RCC 7860 (cell line): ENCODE measurements around the gene SLC39A11.
"Not testable (repeated sequence)": the region's sequence is repeated elsewhere in the genome, so short reads cannot be mapped to it uniquely, and the experiment has no call there.

Experiments
- DNase-seq: peaks from one replicate; pipeline ENCODE4 v3.0.0-alpha.2; 2015; ENCODE audit warnings: low spot score
- FAIRE-seq: peaks from 2 replicates; lab custom pipeline; 2012; peaks lifted over from hg19 to GRCh38; lab: Jason Lieb, UNC

The SLC39A11 gene

DNA sequence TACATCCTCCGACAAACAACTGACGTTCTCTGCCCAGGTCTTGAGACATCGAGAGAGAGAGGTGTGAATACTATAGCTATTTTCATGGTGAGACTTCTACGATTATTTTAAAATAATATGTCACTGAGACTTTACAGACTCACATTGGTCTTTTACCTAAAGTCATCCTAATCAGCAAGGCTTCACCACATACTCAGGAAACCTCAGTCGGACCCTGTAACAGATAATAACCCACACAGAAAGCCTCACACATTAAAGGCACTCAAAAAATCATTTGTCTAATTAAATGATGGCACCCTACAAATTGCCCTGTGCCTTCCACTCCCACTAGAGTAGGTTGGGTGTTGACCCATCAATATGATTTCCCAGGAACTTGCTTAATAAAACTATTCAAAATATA, 19.8 kb upstream of the SLC39A11 start:
- no peak for FAIRE-seq

GRCh38 chr17:73111386-73111785, 18.9 kb upstream of the SLC39A11 start:
- no peak for DNase-seq

More for the DNA sequence above, 19.8 kb upstream of the SLC39A11 start:
- no peak for DNase-seq

DNA sequence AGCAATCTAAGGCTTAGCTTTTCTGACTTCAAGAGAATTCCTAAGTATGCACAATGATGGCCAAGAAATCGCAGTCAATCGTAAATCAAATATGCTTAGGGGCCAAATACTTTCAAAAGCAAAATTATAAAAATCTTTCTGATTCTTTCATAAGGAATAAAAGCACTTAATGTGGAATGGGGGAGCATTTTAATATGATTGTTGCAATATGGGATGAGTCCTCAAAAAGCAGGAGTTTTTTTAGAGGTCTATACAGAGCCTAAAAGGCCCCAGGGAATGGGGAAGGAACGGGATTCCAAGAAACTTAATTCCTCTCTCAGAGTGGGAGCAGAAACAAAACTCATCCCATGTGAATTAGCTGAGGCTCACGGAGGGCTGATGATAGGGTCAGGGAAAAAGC, 14.7 kb upstream of the SLC39A11 start:
- no peak for FAIRE-seq

More at GRCh38 chr17:73111386-73111785, 18.9 kb upstream of the SLC39A11 start:
- no peak for FAIRE-seq

DNA sequence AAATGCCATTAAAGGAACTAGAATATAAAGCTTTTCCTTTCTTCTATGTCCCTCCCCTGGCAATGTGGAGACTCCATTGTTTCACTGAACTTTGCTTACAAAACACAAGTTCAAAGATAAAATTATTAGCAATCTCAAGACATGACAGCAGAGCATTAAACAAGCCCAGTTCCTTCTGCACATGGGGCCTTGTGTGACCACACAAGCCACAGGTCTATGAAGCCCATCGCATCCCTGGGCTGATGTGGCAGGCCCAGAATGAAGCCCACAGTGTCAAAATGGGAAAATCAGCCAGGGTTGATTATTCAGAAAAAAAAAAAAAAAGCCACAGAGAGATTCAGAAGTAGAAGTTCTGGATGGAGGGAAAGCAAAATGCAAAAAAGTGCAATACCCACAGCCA, 12.9 kb upstream of the SLC39A11 start:
- DNase-seq: no peak
- no peak for FAIRE-seq

More for the DNA sequence above, 14.7 kb upstream of the SLC39A11 start:
- no peak for DNase-seq

DNA sequence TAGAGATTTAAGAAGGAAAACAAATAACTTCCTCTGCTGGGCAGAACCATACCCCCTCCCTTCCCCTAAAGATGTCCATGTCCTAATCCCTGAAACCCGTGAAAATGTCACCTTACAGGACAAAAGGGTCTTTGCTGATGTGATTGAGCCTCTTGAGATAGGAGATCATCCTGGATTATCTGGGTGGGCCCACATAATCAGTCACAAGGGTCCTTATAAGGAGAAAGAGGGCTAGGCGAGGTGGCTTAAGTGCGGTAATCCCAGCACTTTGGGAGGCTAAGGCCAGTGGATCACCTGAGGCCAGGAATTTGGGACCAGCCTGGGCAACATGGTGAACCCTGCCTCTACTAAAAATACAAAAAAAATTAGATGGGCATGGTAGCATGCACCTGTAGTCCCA, 12.0 kb upstream of the SLC39A11 start:
- DNase-seq (no peak), FAIRE-seq (no peak)

DNA sequence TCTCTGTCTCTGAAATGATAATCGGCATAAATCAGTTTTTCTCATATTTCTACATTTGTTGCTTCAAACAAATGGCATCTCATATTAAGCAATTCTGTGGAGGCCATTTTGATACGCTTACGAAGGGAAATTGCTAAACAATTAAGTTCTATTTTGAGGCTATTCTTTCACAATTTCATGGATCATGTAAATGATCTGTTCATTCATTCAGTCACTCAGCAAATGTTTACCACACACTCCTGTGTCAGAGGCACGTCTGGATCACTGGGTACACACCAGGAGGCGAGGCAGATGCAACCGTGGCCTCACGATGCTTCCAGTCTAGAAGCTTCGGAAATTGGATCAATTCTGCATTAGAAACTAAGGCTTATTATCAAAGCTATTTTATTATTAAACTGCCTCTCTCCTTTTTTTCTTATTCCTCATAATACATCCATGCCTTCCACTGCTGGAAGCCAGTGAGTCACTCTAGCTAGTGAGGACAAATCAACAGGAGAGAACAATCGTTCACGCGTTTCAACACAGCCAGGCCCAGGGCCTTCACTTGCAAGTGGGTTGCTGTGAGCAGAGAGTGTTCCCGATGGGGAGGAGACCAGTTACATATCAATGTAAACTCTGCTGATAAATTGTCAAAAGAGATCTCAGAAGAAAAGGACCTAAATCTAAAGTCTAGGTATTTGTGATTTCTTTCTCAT, 11.3 kb upstream of the SLC39A11 start:
- no peak for FAIRE-seq

GRCh38 chr17:73101031-73101430, 8.5 kb upstream of the SLC39A11 start:
- no peak for DNase-seq
- FAIRE-seq: no peak

More for the DNA sequence above, 11.3 kb upstream of the SLC39A11 start:
- DNase-seq: no peak

DNA sequence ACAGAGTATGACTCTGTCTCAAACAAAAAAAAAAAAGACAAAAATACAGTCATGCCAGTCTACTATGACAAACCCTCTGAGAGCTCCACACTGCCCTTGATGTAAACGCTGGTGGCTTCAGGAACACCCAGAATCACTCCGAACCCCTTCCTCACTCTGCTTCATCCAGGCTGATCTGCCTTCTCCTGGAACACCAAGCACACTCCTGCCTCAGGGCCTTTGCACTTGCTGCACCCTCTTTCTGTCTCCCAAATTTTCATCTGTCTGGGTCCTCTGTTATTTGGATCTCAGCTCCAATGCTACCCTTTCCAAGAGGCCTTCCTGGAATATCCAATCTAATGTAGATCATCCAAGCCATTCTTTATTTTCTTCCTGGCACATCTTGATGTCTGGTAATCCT, 7.9 kb upstream of the SLC39A11 start:
- FAIRE-seq: no peak

DNA sequence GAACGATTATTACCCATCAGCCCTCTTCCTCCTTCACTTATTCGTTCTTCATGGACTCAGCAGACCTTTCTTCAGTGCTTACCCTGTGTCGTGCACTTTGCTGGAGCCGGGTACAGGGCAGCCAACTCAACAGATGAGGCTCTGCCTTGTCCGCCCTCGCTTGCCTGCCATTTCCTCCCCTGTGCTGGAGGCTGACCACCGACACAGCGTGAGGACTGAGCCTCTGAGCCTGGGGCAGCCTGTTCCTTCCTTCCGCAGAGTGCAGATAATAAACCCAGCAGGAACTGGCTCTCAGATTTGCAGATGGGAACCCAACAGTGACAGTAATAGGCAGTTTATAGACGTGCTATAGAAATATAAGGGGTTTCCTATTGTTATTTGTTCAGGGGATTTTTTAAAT, 7.0 kb upstream of the SLC39A11 start:
- DNase-seq (no peak), FAIRE-seq (no peak)

More for the DNA sequence above, 7.9 kb upstream of the SLC39A11 start:
- no peak for DNase-seq

DNA sequence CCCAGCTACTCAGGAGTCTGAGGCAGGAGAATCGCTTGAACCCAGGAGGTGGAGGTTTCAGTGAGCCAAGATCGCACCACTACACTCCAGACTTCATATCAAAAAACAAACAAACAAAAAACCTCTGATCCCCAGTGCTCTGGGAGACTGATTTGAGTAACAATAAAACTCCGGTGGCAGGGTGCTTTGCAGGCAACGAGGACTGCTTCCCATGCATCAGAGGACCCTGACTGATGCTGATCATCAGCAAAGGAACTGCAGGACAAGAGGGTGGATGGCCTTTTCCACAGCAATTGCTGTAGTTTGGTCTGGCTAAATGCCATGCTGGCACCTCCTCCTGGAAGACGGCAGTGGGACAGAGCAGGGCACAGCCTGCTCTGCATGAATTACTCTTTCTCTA, 6.4 kb upstream of the SLC39A11 start:
- FAIRE-seq (no peak), DNase-seq (no peak)

DNA sequence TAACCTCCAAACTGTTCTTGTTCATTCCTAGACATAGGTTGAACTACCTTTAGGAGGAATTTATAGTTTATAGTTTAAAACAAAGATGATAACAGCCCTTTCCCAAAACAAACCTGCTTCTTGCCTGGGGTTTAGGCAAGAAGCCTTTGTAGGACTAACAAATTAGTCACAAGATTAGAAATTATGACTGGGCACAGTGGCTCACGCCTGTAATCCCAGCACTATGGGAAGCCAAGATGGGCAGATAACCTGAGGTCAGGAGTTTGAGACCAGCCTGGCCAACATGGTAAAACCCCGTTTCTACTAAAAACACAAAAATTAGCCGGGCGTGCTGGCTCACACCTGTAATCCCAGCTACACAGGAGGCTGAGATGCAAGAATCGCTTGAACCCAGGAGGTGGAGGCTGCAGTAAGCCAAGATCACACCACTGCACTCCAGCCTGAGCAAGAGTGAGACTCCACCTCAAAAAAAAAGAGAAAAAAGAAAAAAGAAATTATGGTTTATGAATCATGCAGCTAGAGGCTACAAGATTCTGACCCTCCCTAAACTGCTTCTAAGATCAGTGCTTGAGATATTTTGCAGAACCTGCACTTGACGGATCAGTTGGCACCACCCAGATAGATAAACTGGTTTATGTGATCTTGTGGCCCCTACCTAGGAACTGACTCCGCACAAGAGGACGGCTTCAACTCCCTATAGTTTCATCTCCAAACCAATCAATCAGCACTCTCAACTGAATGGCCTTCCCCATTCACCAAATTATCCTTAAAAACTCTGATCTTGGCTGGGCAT, 5.7 kb upstream of the SLC39A11 start:
- FAIRE-seq: not testable (repeated sequence)

DNA sequence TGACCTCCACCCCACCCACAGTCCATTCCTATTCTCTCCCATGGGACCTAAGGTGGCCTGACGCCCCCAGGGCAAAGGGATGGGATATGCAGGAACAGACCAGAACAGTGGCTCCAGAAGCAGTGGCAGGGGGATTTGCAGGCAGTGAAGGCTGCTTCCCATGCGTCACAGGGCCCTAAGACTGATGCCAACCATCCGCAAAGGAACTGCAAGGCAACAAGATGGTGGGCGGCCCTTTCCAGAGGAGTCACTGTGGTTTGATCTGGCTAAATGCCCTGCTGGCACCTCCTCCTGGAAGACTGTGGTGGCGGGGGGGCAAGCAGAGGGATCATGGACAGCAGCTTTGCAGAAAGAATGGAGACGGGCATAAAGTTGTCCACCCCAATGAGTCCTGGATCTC, 4.4 kb upstream of the SLC39A11 start:
- FAIRE-seq (no peak), DNase-seq (peak; percentile 36)

More for the DNA sequence above, 5.7 kb upstream of the SLC39A11 start:
- DNase-seq: not testable (repeated sequence)

DNA sequence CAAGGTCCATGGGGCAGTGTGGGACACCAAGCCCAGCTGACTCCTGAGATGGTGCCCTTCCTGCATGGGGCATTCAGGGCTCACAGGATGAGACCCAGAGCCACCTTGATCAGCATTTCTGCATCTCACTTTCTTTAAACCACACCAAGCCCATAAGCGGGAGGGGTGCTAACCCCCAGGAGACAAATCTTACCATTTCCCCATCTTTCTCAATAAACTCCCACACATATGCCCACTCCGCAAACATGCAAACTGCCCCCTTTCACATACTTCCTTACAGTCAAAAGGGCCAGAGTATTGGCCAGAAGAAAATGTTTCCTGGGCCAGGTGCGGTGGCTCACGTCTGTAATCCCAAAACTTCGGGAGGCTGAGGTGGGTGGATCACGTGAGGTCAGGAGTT, 3.7 kb upstream of the SLC39A11 start:
- DNase-seq: no peak
- FAIRE-seq: no peak

DNA sequence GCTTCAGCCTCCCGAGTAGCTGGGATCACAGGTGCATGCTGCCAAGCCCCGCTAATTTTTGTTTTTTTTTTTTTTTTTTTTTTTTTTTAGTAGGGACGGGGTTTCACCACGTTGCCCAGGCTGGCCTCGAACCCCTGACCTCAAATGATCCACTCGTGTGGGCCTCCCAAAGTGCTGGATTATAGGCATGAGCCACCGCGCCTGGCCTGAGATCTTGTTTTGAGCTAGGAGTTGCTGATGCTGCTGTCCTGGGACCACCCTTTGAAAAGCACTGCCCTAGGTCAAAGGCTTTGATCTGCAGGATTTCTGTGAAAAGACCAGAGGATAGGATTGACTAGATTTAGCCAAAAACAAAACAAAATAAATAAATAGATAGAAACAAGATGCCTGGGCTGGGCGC, 798 bp upstream of the SLC39A11 start:
- FAIRE-seq: no peak
- no peak for DNase-seq

GRCh38 chr17:73091770-73092522, 542 bp downstream of the SLC39A11 start:
- FAIRE-seq (no peak), DNase-seq (peak; percentile 11)

- FAIRE-seq: no peak
- no peak for DNase-seq
Measured at GRCh38 chr17:73091410-73091769, 1.1 kb downstream of the SLC39A11 start.

DNA sequence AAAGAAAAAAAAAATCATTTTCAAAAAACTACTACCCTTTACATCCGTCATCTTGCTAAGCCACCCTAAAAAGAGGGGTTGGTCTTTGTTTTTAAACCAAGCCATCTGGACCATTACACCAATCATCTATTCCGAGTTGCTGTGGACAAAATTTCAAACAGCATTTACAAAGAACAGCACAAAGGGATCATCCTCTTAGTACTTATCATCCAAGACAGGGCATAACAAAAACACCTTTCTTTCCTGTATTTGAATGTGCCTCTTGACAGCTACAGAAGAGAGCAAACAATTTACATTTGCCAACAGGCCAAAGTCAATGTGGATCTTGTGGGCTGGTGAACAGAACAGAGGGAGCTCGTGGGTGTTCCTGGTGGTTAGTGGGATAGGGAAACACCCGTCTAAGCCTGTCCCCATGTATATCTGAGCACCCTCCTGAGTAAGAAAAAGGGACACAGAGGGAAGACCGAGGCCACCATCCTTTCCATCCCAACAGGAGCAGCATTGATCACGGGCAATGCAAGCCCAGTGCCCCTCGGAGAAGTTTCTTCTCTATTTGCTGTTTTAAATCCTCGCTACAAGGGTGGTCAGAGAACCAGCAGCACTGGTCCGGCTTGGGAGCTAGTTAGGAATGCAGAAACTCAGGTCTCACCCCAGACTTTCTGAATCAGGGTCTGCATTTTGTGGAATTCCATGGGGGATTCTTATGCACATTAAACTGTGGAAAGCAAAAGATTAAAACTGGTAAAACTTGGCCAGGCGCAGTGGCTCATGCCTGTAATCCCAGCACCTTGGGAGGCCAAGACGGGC, 1.9 kb downstream of the SLC39A11 start:
- FAIRE-seq (no peak), DNase-seq (no peak)

- no peak for FAIRE-seq
- no peak for DNase-seq
Measured at GRCh38 chr17:73089322-73090317, 2.9 kb downstream of the SLC39A11 start.

GRCh38 chr17:73088561-73088960, 3.9 kb downstream of the SLC39A11 start:
- no peak for DNase-seq
- FAIRE-seq: no peak
